HG03045 (cell line): ENCODE results near the gene NAA10.
A peak's percentile ranks its signal among the peaks of the same experiment; 100 is the strongest.
"Not testable (repeated sequence)": the region's sequence is repeated elsewhere in the genome, so short reads cannot be mapped to it uniquely, and the experiment has no call there.

Source experiments
- ATAC-seq: cut with Tn5 transposase; IDR thresholded peaks from one replicate; pipeline ENCODE4 v1.9.1; 2021; ENCODE audit warnings: mild to moderate bottlenecking, moderate library complexity; ENCODE audit not compliant: unreplicated experiment

NAA10 gene

DNA sequence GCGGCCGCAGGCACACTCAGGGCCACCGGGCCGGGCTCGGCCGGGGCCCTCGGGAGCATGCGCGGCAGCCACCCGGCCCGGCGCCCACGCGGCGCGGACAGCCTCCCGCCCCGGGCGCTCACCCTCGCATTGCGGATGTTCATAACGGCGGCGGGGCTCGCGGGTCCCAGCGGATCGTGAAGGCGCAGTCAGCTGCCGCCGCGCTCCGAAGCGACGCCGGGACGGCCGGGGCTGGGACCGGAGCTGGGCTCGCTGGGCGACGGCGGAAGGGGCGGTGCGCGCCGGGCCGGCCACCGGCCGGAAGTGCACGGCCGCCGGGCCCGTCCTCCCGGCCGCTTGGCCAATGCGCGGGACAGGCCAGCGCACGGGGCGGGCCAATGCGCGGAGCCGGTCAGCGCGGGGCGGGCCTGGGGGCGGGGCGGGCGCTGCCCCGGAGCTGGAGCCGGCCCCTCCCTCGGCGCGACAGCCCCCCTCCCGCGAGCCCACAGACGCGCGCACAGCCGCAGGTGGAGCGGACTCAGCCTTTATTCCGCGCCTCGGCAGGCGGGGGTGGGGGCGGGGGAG lies at the start of gene NAA10:
NAA10 (minus strand) TSS at position 276 of the 564 bp plus-strand sequence; CDS start at position 143, 133 bp downstream.
- ATAC-seq: peak; percentile 88

- ATAC-seq: no peak
These were observed 48.5 kb upstream of the NAA10 start for GRCh38 chrX:153983321-153983801.

DNA sequence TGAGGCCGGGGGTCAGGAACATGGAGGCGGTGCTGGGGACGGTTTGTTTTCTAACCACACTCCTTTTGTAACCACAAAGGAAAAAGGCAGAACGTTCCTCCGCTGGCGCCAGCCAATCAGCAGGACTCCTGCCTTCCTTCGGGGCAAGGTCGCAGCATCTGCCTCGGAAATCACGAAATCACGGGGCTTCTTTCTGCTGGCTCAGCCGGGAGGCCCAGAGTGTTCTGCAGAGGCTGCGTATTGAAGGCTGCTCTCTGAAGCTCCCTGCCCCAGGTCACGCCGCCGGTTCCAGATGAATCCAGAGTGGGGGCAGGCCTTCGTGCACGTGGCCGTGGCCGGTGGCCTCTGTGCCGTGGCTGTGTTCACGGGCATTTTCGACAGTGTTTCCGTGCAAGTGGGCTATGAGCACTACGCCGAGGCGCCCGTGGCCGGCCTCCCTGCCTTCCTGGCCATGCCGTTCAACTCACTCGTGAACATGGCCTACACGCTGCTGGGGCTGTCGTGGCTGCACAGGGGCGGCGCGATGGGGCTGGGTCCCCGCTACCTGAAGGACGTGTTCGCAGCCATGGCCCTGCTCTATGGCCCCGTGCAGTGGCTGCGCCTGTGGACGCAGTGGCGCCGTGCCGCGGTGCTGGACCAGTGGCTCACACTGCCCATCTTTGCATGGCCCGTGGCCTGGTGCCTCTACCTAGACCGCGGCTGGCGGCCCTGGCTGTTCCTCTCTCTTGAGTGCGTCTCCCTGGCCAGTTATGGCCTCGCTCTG lies 47.1 kb upstream of the NAA10 start:
- no peak for ATAC-seq

DNA sequence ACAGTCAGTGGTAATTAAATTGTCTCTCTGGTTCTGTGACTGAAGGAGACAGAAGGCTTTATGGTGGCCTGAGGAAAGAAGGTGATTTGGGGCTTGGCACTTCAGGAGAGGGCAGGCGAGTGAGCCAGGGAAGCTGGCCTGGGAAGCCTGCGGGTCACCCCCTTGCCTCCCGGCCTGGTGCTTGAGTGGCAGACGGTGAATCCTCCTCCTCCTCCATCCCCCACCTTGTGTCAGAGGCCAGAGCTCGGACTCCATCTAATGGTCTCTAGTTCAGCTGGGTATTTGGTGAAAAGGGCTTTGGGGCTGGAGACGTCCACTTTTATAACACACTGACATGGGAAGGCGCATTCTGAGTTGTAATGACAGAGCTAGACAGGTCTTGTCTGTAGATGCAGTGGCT lies 46.4 kb upstream of the NAA10 start:
- no peak for ATAC-seq

- not testable (repeated sequence) for ATAC-seq
These were observed 45.6 kb upstream of the NAA10 start for GRCh38 chrX:153980394-153980793.

- ATAC-seq: no peak
These were observed 40.0 kb upstream of the NAA10 start for GRCh38 chrX:153974726-153975286.

DNA sequence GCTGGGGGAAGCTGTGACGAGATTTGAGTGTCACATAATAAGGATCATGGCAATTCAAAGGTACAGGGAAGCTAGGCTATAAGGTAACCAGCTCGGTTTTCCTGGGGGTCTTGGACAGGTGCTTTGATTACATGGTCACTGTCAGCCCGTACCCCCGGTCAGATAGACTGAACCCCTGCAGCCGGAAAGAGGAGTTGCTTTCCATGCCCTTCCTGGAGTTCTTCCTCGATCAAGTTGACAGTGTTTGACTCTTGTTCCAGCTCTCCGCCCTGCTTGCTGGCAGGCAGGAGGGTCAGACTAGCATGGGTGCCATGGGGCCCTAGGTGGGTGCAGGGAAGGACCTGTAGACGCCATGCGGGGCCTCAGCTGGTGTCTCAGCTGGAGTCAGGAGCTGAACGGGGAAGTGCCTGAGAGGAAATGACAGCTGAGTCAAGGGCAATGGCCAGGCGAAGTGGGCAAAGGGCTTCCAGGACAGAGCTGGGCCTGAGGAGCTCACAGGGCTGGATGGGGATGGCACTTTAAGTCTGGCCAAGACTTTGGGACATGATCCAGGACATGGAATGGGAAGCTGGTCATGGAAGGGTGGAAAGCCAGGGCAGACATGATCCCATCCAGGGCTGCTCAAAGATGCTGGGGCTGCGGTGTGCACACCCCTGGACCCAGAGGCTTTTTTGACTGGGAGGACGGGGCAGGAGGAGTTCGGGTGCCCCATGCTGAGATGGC lies 39.3 kb upstream of the NAA10 start:
- ATAC-seq: no peak

GRCh38 chrX:153973127-153974002 lies 38.5 kb upstream of the NAA10 start:
- ATAC-seq: no peak

DNA sequence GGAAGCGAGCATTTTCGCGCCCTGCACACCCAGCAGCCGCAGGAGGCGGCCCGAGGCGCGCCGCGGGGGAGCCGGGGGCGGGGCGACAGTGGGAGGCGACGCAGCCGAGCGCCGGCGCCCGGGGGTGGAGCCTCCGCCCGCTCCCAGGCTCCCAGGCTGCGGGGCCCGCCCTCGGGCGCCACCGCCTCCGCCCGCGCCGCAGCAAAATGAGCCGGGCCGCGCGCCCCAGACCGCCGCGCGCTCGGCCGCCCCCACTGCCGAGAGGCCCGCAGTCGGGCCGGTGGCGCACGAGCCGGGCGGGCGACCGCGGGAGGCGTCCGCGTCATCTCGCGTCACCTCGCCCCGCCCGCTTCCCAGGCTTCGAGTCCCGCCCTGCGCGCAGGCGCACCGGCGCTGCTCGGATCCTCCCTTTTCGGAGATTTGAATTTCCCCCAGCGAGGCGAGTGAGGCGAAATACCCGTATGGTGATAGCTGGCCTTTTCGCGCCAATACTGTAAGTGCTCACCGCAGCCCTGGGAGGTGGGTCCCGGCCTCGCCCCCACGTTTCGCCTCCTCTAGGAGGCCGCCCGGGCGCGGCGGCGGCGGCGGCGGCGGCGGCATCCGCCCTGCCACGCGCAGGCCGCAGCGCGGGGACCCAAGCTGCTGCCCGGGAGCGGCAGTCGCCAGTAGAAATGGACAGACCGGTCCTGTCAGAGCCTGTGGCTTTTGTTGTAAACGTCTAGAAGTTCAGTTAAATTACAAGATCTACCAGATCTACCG lies 37.7 kb upstream of the NAA10 start, which contains the start of gene TMEM187:
TMEM187 (plus strand) TSS at position 387 of the 759 bp plus-strand sequence. CDS start 9,309 bp downstream, outside the sequence.
- ATAC-seq: peak; percentile 52

DNA sequence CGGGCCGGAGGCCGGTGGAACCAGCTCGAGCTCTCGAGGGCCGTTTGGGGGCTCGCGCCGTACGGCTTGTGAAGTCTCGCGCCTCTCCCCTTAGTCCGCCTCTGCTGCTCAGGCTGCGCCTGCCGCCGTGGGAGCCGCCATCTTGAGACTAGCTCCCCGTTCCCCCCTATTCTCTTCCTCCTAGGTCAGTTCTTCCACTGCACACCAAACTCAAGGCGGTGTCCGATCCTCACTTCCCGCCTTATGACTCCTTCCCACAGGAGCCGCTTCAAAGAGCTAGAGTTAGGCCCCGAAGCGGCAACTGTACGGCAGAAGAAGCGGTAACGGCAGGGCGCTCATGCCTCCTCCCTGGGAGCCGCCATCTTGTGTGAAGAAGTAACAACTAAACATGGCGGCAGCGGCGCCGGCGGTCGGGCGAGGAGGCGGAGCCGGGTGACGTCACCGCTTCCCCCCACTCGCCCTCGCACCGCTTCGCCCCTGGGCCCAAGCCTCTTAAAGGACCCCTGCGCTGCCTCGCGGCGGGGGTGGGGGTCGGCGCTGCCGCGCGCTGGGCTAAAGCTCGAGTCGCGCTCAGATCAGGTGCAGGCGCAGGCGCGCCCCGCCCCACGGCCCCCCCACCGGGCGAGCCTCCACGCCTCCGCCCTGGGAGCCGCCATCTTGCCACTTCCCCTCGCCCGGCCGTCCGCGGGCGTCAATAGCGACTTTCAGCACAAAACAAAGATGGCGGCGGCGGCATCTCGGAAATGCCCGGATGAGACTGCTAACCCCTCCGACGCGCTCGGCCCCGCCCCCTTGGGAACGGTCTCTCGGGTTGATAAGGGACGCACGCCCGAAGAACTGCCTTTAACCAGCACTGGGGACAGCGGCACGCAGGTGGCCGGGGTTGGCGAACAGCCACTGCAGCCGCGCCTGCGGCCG lies 36.9 kb upstream of the NAA10 start, which contains the start of gene HCFC1:
HCFC1 (minus strand) TSS at position 369 of the 918 bp plus-strand sequence. CDS start 978 bp downstream, outside the sequence.
- ATAC-seq: peak; percentile 46

DNA sequence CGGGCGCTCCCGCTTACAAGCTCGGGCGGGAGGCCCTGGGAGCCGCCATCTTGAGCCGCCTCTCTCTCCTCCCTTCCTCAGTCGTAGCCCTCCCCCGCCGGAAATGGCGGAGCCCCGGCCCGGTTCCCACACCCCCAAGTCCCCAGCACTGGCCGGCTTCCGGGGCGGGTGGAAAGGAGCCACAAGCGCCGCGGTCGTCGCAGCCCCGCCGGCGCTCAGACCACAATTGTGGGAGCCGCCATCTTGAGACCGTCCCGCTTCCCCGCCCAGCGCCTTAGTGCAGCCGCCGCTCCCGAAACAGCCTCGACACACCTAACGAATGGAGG lies 36.2 kb upstream of the NAA10 start:
- peak; percentile 29 for ATAC-seq

DNA sequence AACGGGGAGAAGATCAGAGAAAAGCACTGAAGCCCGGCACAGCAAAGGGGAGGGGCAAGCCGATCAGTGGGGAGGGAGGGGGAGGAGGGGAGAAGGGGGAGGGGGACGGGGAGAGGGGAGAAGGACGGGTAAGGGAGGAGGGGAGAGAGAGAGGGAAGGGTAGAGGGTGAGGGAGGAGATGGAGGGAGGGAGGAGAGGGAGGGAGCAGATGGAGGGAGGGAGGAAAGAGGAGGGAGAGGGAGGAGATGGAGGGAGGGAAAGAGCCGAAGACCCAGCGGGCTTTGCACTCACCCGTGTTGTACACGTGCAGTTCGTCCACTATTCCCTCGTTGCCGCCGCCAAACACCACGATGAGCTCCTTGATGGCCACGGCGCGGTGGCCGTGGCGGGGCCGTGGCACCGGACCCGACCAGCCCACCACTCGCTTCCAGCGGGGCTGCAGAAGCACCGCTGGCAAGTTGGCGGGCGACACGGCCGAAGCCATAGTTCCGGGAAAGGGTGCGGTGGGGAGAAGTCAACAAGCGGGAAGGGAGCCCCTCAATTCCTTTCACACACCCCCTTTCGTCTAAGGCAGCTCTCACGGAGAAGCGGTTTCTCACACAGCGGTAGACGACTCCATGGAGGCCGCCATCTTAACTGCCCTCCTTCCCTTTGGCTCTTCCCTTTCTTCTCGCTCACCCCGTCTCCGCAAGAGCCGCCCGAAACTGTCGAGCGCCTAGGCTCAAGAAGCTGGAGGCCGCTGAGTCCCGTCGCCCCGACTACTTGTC lies 35.7 kb upstream of the NAA10 start:
- no peak for ATAC-seq

GRCh38 chrX:153969904-153970356 lies 35.1 kb upstream of the NAA10 start:
- no peak for ATAC-seq

DNA sequence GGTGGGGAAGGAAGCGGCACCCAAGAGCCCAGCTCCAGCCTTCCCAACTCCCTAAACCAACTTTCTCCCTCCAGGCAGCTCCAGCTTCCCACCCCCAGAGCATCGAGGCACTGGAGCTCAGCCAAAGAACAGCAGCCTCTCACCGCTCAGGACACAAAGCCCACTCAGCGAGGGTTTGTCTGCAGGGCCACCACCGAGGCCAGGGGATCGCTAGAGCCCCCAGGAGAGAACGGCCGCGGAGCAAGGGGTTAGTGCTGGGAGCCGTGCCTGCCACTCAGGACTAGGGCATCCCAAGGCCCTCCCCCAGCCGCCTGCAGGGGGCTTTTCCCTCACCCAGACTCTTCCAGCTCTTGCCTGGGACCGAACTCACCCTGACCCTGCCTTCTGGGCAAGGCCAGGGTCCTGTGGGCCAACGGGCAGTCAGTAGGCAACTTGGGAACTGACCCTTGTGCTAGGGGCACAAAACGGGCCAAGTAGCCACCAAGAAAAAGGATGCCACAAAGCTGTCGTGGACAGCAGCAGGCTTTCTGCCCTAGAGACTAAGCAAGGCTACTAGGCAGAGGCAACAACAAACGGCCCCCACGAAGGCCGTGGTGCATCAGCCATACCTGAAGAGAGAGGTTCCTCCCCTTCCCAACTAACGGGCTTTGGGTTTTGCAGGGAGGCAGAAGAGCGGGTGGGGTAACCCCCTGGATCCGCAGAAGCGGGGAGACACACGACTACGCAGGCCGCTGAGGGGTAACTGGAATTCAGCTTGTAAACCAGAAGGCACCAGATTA lies 34.5 kb upstream of the NAA10 start:
- no peak for ATAC-seq

DNA sequence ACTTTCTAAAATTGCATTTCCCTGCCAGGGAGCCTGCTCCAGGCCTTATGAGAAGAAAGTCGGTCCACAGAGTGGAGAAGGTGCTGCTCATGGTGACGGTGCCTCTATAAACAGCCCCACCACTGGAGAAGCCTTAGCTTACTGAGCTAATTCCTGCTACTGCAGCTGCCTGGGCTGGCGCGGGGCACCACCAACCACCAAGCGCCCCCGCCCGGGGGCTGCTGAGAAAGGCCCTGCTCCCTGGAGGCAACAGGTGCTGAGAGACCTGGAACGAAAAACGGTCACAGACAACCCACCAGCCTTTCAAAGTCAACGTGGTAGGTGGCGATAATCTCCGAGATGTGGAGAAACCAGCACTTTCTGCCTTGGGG lies 33.9 kb upstream of the NAA10 start:
- no peak for ATAC-seq

DNA sequence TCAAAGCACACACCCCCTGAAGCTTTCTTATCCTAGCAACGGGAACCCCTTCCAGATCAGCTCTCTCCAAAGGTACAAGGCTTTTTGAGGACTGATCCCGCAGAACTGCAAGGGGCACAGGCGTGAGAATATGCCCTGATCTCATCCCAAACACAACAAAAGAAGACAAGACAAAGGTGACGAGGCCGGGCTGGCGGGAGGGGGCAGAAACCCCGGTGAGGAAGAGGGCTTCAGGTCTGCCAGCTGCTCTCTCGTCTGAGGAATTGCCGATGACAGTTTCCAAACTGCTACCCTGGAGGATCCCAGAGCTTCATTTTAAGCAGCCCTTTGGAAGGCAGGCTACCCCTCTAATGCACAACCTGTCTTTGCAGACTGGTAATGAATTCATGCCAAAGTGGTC lies 33.4 kb upstream of the NAA10 start:
- no peak for ATAC-seq
